HepG2 (cell line): ENCODE data around the gene ZFYVE28. TPM values are rescaled to one million over a fixed set of nuclear protein-coding genes. Genes with fewer than 3 reads are reported as not detected.
A peak's percentile ranks its signal among the peaks of the same experiment; 100 is the strongest.

Experiments used
- CHCHD3 ChIP-seq: sonication (generic); formaldehyde crosslinking; IDR thresholded peaks from 2 replicates; pipeline ENCODE4 v1.8.0; 2022; ENCODE audit warnings: mild to moderate bottlenecking, missing genetic modification reagents, moderate library complexity
- CREM ChIP-seq, 2 experiments: sonication (generic) in 1 of 2; formaldehyde crosslinking in 1 of 2; IDR thresholded peaks; 2 replicates each; pipeline versions ENCODE4 v1.4.0 to v1.6.1; 2016 to 2020; ENCODE audit warnings: antibody characterized with exemption in 1 of 2, mild to moderate bottlenecking in 1 of 2, missing genetic modification reagents in 1 of 2
- HNF4A ChIP-seq: sonication (generic); formaldehyde crosslinking; IDR thresholded peaks from 2 replicates; pipeline ENCODE4 v1.4.0; 2020; ENCODE audit warnings: missing genetic modification reagents
- HNRNPLL ChIP-seq: fragments of 200-400 bp; formaldehyde crosslinking; IDR thresholded peaks from 2 replicates; pipeline ENCODE4 v1.6.1; 2017; ENCODE audit warnings: mild to moderate bottlenecking, low read depth, low read length; ENCODE audit not compliant: poor library complexity, severe bottlenecking
- JUN ChIP-seq: sonication (generic); formaldehyde crosslinking; IDR thresholded peaks from 2 replicates; pipeline ENCODE4 v1.4.0; 2020; ENCODE audit warnings: mild to moderate bottlenecking, missing genetic modification reagents
- KMT2A ChIP-seq: sonication (generic); formaldehyde crosslinking; IDR thresholded peaks from 2 replicates; pipeline ENCODE4 v1.4.0; 2020; ENCODE audit warnings: missing genetic modification reagents
- MTA3 ChIP-seq: sonication (generic); formaldehyde crosslinking; IDR thresholded peaks from 2 replicates; pipeline ENCODE4 v1.4.0; 2020; ENCODE audit warnings: missing genetic modification reagents
- MXD4 ChIP-seq: IDR thresholded peaks from 2 replicates; pipeline ENCODE4 v1.6.1; 2016; ENCODE audit warnings: mild to moderate bottlenecking, missing biosample characterization, missing genetic modification reagents
- MYC ChIP-seq: sonication (generic); formaldehyde crosslinking; IDR thresholded peaks from 2 replicates; pipeline ENCODE4 v1.9.0; 2021; ENCODE audit warnings: missing genetic modification reagents, borderline replicate concordance
- NFE2L2 ChIP-seq: fragments of 150-350 bp; IDR thresholded peaks from 2 replicates; pipeline ENCODE4 v1.6.1; 2014; ENCODE audit warnings: low read length
- RELA ChIP-seq: sonication (generic); formaldehyde crosslinking; IDR thresholded peaks from 2 replicates; pipeline ENCODE4 v1.4.0; 2020; ENCODE audit warnings: missing genetic modification reagents
- SMC3 ChIP-seq: IDR thresholded peaks from 2 replicates; pipeline ENCODE4 v1.6.1; 2011; ENCODE audit warnings: low read length, improper control_type of control experiment
- SP140L ChIP-seq: sonication (generic); formaldehyde crosslinking; IDR thresholded peaks from 2 replicates; pipeline ENCODE4 v1.4.0; 2020; ENCODE audit warnings: missing genetic modification reagents, borderline replicate concordance
- TEAD2 ChIP-seq: sonication (generic); formaldehyde crosslinking; IDR thresholded peaks from 2 replicates; pipeline ENCODE4 v1.9.0; 2021; ENCODE audit warnings: missing genetic modification reagents
- ZKSCAN8 ChIP-seq: IDR thresholded peaks from 2 replicates; pipeline ENCODE4 v1.6.1; 2016; ENCODE audit warnings: borderline replicate concordance, missing genetic modification reagents, missing compliant biosample characterization
- ZNF276 ChIP-seq: sonication (generic); formaldehyde crosslinking; IDR thresholded peaks from 2 replicates; pipeline ENCODE4 v1.4.0; 2020; ENCODE audit warnings: mild to moderate bottlenecking, low read depth, missing genetic modification reagents
- ZNF543 ChIP-seq: sonication (generic); formaldehyde crosslinking; IDR thresholded peaks from 2 replicates; pipeline ENCODE4 v1.4.0; 2020; ENCODE audit warnings: mild to moderate bottlenecking, missing genetic modification reagents
- ZNF720 ChIP-seq: sonication (generic); formaldehyde crosslinking; IDR thresholded peaks from 2 replicates; pipeline ENCODE4 v1.4.0; 2020; ENCODE audit warnings: missing genetic modification reagents
- ZNF850 ChIP-seq: sonication (generic); formaldehyde crosslinking; conservative IDR thresholded peaks from 2 replicates; pipeline ENCODE4 v1.9.0; 2021; ENCODE audit warnings: mild to moderate bottlenecking, missing genetic modification reagents
- ZSCAN21 ChIP-seq: sonication (generic); formaldehyde crosslinking; IDR thresholded peaks from 2 replicates; pipeline ENCODE4 v1.8.0; 2022; ENCODE audit warnings: mild to moderate bottlenecking, missing genetic modification reagents, moderate library complexity, borderline replicate concordance
- ZZZ3 ChIP-seq: sonication (generic); formaldehyde crosslinking; IDR thresholded peaks from 2 replicates; pipeline ENCODE4 v1.4.0; 2020; ENCODE audit warnings: missing genetic modification reagents, mild to moderate bottlenecking, borderline replicate concordance
- polyA plus RNA-seq, 8 experiments: library from polyadenylated mRNA; depleted of rRNA in 3 of 8; stranded (reverse) in 7 of 8; unstranded in 1 of 8; fragments of >200 nt; fragmentation: Illumina TruSeq in 4 of 8; extraction: Trizol in 4 of 8; gene quantifications; 2 replicates each; pipeline versions ENCODE4 v1.2.1 to v1.2.3, GENCODE V29; 2011 to 2016; ENCODE audit warnings: low read depth in 4 of 8, missing spikeins in 1 of 8, mixed read lengths in 1 of 8; ENCODE audit not compliant: insufficient read depth in 1 of 8
- total RNA-seq, 5 experiments: library from RNA; depleted of rRNA; stranded (reverse); fragments of >200 nt; fragmentation: Illumina TruSeq; extraction: Trizol; gene quantifications; 2 replicates each; pipeline ENCODE4 v1.2.3, GENCODE V29; 2016; ENCODE audit warnings: low read depth in 1 of 5
- TF ChIP-seq, protein P1 (sequence below): sonication (generic); formaldehyde crosslinking; IDR thresholded peaks from 2 replicates; pipeline ENCODE4 v1.4.0; 2020; ENCODE audit warnings: missing genetic modification reagents, borderline replicate concordance

The ZFYVE28 gene
- total and polyA plus RNA-seq, 2 of the 13 experiments (the other 11 are each of a cell fraction or from before 2014, with no cell fraction given), result 0.12 to 0.22 TPM

DNA sequence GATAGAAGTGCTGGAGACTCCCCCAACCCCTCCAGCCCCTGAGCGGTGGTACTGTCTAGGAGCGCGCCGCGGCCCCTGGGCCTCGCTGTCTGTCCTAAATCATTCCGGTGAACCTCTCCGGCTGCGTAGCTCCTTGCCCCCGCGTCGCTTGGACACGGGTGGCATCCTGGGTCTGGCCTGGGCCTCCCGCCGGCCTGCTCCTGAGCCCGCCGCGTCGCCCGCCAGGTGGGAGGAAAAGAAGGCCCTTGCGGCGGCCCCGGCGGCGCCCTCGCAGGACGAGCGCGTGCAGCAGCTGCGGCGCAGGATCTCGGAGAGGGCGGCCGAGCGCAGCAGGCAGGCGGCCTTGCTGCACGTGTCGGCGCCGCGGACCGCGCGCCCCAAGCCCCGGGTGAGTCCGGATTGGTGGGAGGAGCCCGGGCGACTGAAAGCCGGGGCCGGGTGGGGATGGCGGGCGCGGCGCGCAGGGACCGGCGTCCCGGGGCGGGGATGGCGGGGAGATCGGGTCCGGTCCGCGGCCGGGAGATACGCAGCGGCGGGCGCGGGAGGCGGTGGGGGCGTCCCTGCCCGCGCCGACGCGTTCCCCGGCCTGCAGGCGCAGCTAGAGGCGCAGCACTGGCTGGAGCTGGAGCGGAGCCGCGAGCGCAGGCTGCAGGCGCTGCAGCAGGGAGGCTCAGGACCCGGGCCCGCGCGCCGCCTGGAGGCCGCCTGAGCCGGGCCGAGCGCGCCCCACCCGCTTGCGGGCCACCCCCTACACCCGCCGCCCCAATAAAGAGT lies 44.0 kb upstream of the ZFYVE28 start (continued):
- TF ChIP-seq CREM (IDR thresholded peaks at IDR 0.05) (no peak), CREM (CRISPR knock-in tag; IDR thresholded peaks at IDR 0.05) (no peak), ZNF276 (CRISPR knock-in tag) (0 out of 2 replicates have a peak, but pooled peaks have one; percentile 58), ZSCAN21 (CRISPR knock-in tag) (peak; percentile 90; the same call in 1 of the 2 replicates), CHCHD3 (CRISPR knock-in tag) (peak; percentile 97; the same call in 1 of the 2 replicates), MTA3 (no peak), HNF4A (CRISPR knock-in tag) (no peak), ZNF850 (CRISPR knock-in tag) (no peak), ZKSCAN8 (CRISPR knock-in tag) (no peak), KMT2A (CRISPR knock-in tag) (peak; percentile 44), SMC3 (no peak), SP140L (no peak), MXD4 (CRISPR knock-in tag) (no peak), HNRNPLL (peak; percentile 47), ZZZ3 (CRISPR knock-in tag) (no peak), ZNF543 (CRISPR knock-in tag) (no peak), RELA (CRISPR knock-in tag) (no peak), NFE2L2 (no peak), TEAD2 (CRISPR knock-in tag) (peak; percentile 50; the same call in 1 of the 2 replicates), JUN (CRISPR knock-in tag) (no peak), ZNF720 (no peak), MYC (peak; percentile 76; the same call in 1 of the 2 replicates)
- TF ChIP-seq, protein P1, sequence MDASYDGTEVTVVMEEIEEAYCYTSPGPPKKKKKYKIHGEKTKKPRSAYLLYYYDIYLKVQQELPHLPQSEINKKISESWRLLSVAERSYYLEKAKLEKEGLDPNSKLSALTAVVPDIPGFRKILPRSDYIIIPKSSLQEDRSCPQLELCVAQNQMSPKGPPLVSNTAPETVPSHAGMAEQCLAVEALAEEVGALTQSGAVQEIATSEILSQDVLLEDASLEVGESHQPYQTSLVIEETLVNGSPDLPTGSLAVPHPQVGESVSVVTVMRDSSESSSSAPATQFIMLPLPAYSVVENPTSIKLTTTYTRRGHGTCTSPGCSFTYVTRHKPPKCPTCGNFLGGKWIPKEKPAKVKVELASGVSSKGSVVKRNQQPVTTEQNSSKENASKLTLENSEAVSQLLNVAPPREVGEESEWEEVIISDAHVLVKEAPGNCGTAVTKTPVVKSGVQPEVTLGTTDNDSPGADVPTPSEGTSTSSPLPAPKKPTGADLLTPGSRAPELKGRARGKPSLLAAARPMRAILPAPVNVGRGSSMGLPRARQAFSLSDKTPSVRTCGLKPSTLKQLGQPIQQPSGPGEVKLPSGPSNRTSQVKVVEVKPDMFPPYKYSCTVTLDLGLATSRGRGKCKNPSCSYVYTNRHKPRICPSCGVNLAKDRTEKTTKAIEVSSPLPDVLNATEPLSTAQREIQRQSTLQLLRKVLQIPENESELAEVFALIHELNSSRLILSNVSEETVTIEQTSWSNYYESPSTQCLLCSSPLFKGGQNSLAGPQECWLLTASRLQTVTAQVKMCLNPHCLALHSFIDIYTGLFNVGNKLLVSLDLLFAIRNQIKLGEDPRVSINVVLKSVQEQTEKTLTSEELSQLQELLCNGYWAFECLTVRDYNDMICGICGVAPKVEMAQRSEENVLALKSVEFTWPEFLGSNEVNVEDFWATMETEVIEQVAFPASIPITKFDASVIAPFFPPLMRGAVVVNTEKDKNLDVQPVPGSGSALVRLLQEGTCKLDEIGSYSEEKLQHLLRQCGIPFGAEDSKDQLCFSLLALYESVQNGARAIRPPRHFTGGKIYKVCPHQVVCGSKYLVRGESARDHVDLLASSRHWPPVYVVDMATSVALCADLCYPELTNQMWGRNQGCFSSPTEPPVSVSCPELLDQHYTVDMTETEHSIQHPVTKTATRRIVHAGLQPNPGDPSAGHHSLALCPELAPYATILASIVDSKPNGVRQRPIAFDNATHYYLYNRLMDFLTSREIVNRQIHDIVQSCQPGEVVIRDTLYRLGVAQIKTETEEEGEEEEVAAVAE, result no peak
